ENCODE results near the gene DTYMK. TPM values are rescaled to one million over a fixed set of nuclear protein-coding genes. Genes with fewer than 3 reads are reported as not detected.

Gene DTYMK
- total RNA-seq, 1 donor from 2014 or later, result 102 TPM

DNA sequence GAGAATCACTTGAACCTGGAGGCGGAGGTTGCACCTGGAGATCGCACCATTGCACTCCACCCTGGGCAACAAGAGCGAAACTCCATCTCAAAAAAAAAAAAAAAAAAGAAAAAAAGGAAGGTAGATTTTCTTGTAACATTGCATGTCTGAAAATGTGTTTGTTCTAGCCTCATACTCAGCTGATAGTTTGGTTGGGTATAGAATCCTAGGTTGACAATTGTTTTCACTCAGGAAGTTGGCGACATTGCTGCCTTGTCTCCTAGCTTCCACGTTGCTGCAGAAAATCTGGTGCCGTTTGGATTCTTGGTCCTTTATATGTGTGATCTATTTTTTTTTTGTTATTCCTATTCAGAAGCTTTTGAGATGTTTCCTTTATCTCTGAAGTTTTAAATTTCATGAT is 19.9 kb upstream of the DTYMK start:
- TF ChIP-seq CTCF (conservative IDR thresholded peaks at IDR 0.05; ENCODE audit: low read depth, low read length), result no peak
- no peak for DNase-seq (ENCODE audit: low read depth)
- no peak overlapping the region for H3K4me3 ChIP-seq (ENCODE audit: low read depth, low read length)

- H3K4me3 ChIP-seq (ENCODE audit: low read depth, low read length), result peak overlapping the region; percentile 82
- no peak for TF ChIP-seq CTCF (conservative IDR thresholded peaks at IDR 0.05; ENCODE audit: low read depth, low read length)
- no peak for DNase-seq (ENCODE audit: low read depth)
Observed at GRCh38 chr2:241703032-241703604, 16.5 kb upstream of the DTYMK start.

DNA sequence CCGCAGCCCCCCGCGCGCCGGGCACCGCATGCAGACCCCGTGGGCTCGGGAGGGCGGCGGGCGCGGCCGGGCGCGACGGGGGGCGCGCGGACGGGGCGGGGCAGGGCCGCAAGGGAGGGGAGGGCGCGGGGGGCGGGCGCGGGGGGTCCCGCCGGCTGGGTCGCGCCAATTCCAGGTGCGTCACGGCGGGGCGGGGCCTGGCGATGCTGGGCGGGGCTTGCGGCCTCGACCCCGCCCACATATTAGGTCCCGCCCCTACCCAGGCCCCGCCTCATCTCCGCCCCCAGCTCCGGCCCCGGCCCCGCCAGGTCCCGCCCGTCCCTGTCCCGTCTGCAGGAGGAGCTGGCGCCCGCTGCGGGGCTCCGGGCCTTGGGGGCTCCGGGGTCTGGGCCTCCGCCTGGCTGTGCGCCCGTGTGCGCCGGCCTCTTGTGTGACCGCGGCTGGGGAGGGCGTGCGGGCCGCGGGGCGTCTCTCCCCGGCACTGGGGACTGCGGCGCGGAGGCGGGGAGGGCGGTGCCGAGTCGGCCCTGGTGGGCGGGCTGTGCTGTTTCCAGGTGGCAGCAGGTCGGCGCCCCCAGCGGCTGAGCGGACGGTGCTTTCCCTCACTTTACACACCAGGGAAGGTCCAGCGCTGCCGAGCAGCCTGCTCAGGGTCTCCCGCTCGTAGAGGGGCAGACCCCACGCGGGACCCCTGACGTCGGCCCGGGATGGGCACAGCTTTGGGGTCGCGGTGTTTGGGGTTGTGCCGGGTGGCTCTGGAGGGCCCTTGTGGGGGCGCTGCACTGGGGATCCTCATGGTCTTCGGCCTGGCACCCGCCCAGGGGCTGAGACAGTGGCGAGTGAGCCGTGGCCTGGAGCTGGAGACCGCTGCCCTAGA is 15.8 kb upstream of the DTYMK start:
- no peak for DNase-seq (ENCODE audit: low read depth)
- TF ChIP-seq CTCF (conservative IDR thresholded peaks at IDR 0.05; ENCODE audit: low read depth, low read length), result peak; percentile 44
- peak overlapping the region; percentile 82 for H3K4me3 ChIP-seq (ENCODE audit: low read depth, low read length)

DNA sequence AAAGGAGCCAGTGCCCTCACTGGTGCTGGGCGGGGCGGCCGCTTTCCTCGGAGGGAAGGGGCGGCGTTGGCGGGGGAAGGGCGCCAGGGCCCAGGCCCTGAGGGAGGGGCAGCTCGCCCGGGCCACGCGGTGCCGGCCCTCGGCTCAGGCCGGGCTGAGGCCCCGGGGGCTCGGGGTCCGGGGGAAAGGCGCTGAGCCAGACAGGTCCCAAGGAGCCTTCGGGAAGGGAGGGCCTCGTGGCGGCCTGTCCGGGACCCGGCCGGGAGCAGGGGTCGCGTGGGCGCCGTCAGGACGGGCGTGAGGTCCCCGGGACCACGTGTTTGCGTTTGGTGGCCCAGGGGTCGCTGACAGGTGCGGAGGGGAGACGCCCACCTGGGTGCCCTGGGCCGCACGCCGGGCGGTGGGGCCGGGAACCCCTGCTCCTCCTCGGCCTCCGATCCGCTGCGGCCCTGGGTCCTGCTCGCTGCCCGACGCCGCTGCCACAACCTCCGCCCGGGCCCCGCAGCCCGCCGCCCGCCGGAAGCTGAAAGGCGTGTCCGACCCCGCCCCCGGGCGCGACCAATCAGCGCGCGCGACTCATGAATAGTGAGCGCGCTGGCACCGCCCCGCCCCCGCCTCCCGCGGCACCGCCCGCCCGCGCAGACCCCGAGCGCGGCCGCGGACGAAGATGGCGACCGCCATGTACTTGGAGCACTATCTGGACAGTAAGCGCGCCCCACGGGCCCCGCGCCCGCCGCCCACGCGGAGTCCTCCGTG is 15.0 kb upstream of the DTYMK start, which contains the start of gene ING5:
Gene ING5, plus strand, starts transcription at position 641 of the 756 bp plus-strand sequence. Its CDS starts 27 bp downstream, at position 668.
- H3K4me3 ChIP-seq (ENCODE audit: low read depth, low read length), result peak within 1 kb of the TSS; percentile 82
- no peak for TF ChIP-seq CTCF (conservative IDR thresholded peaks at IDR 0.05; ENCODE audit: low read depth, low read length)
- no peak for DNase-seq (ENCODE audit: low read depth)

DNA sequence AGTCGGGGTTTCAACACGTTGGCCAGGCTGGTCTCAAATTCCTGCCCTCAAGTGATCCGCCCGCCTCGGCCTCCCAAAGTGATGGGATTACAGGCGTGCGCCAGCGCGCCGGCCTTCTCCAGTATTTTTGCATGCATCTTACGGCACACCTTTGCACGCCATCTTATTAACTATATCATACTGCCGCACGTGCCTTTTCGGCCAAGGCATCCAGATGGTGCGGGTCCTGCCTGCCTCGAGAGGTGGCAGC is 14.5 kb upstream of the DTYMK start:
- DNase-seq (ENCODE audit: low read depth), result no peak
- peak; percentile 32 for TF ChIP-seq CTCF (conservative IDR thresholded peaks at IDR 0.05; ENCODE audit: low read depth, low read length)
- peak overlapping the region; percentile 71 for H3K4me3 ChIP-seq (ENCODE audit: low read depth, low read length)

GRCh38 chr2:241695651-241696050 is 9.0 kb upstream of the DTYMK start:
- H3K4me3 ChIP-seq (ENCODE audit: low read depth, low read length), result no peak overlapping the region
- TF ChIP-seq CTCF (conservative IDR thresholded peaks at IDR 0.05; ENCODE audit: low read depth, low read length), result no peak
- no peak for DNase-seq (ENCODE audit: low read depth)

Data from epithelial cell of proximal tubule (primary cell).